AG09319 (cell line): Measurements from ENCODE around the gene SLC4A9.

Source experiments
- DNase-seq: peaks from one replicate; pipeline ENCODE4 v3.0.0-alpha.2; 2010; ENCODE audit warnings: low read depth; ENCODE audit errors: extremely low read depth
- CTCF ChIP-seq: IDR thresholded peaks from 2 replicates; pipeline ENCODE4 v1.5.1; 2011; ENCODE audit warnings: low read depth, mild to moderate bottlenecking, inconsistent platforms, low read length, moderate library complexity

Gene SLC4A9

DNA sequence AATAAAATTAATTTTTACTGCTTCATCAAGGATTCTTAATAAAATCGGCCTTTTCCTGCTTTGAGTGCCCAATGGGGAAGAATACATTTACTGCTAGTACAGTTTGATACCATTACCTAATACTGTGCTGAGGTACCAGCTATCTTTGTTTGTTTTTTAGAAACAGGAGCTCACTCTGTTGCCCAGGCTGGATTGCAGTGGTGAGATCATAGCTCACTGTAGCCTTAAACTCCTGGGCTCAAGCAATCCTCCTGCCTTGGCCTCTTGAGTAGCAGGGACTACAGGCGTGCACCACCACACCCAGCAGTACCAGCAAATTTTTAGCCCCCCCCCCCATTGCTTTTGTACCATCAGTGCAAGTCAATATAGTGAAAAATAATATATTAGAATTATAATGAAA lies 28.1 kb downstream of the SLC4A9 start:
- no peak for TF ChIP-seq CTCF
- no peak for DNase-seq

DNA sequence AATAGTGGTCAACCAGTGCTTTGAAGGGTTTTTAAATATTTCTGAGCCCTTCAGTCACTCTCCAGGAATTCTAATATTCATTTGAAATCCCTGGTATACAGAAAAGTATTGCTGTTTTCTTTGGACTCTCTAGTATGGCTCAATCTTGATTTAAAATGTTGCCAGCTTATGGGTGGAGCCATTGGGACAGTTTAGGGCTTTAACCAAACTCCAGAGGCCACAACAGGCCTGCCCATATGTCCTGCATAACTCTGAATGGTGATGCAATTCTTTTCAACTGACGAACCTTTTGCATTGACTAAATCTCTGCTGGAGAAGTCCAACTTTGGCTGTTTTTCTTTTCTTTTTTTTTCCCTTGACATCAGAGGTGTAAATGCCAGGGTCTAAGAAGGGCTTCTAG lies 31.3 kb downstream of the SLC4A9 start:
- DNase-seq: peak; percentile 8
- TF ChIP-seq CTCF: no peak

- DNase-seq: no peak
- no peak for TF ChIP-seq CTCF
Measured at GRCh38 chr5:140391732-140392131, 31.7 kb downstream of the SLC4A9 start.

GRCh38 chr5:140393738-140394137 lies 33.7 kb downstream of the SLC4A9 start:
- no peak for DNase-seq
- TF ChIP-seq CTCF: no peak

- DNase-seq: no peak
- TF ChIP-seq CTCF: no peak
Measured at GRCh38 chr5:140398379-140398811, 38.4 kb downstream of the SLC4A9 start.

- DNase-seq: no peak
- no peak for TF ChIP-seq CTCF
Measured at GRCh38 chr5:140399979-140400729, 40.2 kb downstream of the SLC4A9 start.

- peak; percentile 92 for DNase-seq
- TF ChIP-seq CTCF: no peak
Measured at GRCh38 chr5:140400730-140401361, 40.9 kb downstream of the SLC4A9 start.
